GM12878 (cell line): ENCODE data around the gene RNF126.

Experiments
- EZH2 ChIP-seq: IDR thresholded peaks from 2 replicates; pipeline ENCODE4 v1.6.1; 2012; ENCODE audit warnings: low read depth, mild to moderate bottlenecking, control low read depth, inconsistent platforms, low read length, borderline replicate concordance; ENCODE audit not compliant: control insufficient read depth
- SMC3 ChIP-seq: IDR thresholded peaks from 2 replicates; pipeline ENCODE4 v1.6.1; 2011; ENCODE audit warnings: low read length, improper control_type of control experiment, borderline replicate concordance
- ZNF274 ChIP-seq: IDR thresholded peaks from one replicate; pipeline ENCODE4 v1.8.0; 2011; ENCODE audit not compliant: insufficient read length, insufficient read depth
- TF ChIP-seq, protein P1 (sequence below), 3 experiments: IDR thresholded peaks in 2 of 3; conservative IDR thresholded peaks in 1 of 3; 2 replicates each; pipeline ENCODE4 v1.5.1; 2011; ENCODE audit warnings: low read depth in 3 of 3, low read length in 3 of 3, mild to moderate bottlenecking in 3 of 3, control low read depth in 2 of 3, moderate library complexity in 2 of 3, inconsistent platforms in 1 of 3, mixed read lengths in 1 of 3; ENCODE audit not compliant: control insufficient read depth in 2 of 3, insufficient read depth in 1 of 3; ENCODE audit errors: extremely low read depth in 1 of 3

DNA sequence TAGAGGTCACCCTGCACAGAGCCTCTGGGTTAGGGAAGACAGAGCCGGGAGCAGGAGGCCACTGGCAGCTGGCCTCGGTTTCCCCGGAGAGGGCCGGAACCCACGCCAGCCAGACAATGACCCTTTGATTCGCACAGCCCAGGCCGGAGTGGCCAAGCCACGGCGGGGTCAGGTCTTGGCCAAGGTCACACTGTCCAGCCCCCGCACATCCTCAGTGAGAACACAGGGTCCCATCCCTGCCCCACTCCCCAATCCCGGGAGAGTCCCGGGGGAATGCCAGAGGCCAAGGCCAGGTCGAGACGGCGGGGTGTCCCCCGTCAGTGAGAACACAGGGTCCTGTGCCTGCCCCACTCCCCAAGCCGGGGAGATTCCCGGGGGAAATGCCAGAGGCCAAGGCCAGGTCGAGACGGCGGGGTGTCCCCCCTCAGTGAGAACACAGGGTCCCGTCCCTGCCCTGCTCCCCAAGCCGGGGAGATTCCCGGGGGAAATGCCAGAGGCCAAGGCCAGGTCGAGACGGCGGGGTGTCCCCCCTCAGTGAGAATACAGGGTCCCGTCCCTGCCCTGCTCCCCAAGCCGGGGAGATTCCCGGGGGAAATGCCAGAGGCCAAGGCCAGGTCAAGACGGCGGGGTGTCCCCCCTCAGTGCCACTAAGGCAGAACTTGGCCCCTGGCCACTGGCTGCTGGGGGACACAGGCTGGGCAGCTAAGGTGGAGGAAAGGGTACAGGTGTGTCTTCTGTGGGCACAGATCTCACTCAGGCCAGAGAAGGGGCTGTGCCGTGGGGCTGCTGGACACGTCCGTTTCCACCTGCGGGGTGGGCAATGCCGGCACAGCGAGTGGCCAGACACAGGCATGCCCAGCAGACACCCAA, 11.5 kb upstream of the RNF126 start:
- TF ChIP-seq, protein P1, sequence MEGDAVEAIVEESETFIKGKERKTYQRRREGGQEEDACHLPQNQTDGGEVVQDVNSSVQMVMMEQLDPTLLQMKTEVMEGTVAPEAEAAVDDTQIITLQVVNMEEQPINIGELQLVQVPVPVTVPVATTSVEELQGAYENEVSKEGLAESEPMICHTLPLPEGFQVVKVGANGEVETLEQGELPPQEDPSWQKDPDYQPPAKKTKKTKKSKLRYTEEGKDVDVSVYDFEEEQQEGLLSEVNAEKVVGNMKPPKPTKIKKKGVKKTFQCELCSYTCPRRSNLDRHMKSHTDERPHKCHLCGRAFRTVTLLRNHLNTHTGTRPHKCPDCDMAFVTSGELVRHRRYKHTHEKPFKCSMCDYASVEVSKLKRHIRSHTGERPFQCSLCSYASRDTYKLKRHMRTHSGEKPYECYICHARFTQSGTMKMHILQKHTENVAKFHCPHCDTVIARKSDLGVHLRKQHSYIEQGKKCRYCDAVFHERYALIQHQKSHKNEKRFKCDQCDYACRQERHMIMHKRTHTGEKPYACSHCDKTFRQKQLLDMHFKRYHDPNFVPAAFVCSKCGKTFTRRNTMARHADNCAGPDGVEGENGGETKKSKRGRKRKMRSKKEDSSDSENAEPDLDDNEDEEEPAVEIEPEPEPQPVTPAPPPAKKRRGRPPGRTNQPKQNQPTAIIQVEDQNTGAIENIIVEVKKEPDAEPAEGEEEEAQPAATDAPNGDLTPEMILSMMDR (IDR thresholded peaks at IDR 0.05 in 2 of 3, conservative IDR thresholded peaks at IDR 0.05 in 1 of 3; ENCODE audit: control insufficient read depth in 2 of 3, extremely low read depth in 1 of 3, insufficient read depth in 1 of 3, low read depth in 3 of 3, low read length in 3 of 3): no peak
- no peak for TF ChIP-seq ZNF274
- TF ChIP-seq EZH2: no peak
- TF ChIP-seq SMC3: no peak
